Mesenchymal stem cell (in vitro differentiated cells and primary cell): ENCODE measurements around the gene MALSU1.

Experiments
- DNase-seq: peaks from one replicate; pipeline ENCODE4 v3.0.0-alpha.2; 2013
- H2AFZ ChIP-seq: one replicate; pipeline ENCODE4 v1.6.1; 2013; ENCODE audit warnings: low read depth, mild to moderate bottlenecking, control low read depth, inconsistent platforms, low read length, moderate library complexity
- H2AK5ac ChIP-seq: 2 replicates; pipeline ENCODE4 v1.6.1; 2013; ENCODE audit warnings: low read length, moderate library complexity, mild to moderate bottlenecking, inconsistent platforms; ENCODE audit not compliant: severe bottlenecking
- H2BK120ac ChIP-seq: one replicate; pipeline ENCODE4 v1.6.1; 2013; ENCODE audit warnings: low read depth, mild to moderate bottlenecking, inconsistent platforms, low read length, moderate library complexity
- H2BK12ac ChIP-seq, 2 experiments: one replicate each; pipeline ENCODE4 v1.6.1; 2013; ENCODE audit warnings: inconsistent platforms in 2 of 2, low read length in 2 of 2, mild to moderate bottlenecking in 2 of 2, moderate library complexity in 2 of 2, control low read depth in 1 of 2
- H2BK15ac ChIP-seq: one replicate; pipeline ENCODE4 v1.6.1; 2013; ENCODE audit warnings: mild to moderate bottlenecking, low read depth, inconsistent platforms; ENCODE audit not compliant: poor library complexity, severe bottlenecking
- H2BK5ac ChIP-seq: 2 replicates; pipeline ENCODE4 v1.6.1; 2013; ENCODE audit warnings: low read depth, mild to moderate bottlenecking, low read length, control low read depth, inconsistent platforms; ENCODE audit not compliant: poor library complexity, severe bottlenecking
- H3K14ac ChIP-seq, 2 experiments: one replicate each; pipeline ENCODE4 v1.6.1; 2013; ENCODE audit warnings: inconsistent platforms in 2 of 2, low read length in 2 of 2, control low read depth in 1 of 2, mild to moderate bottlenecking in 1 of 2, moderate library complexity in 1 of 2
- H3K18ac ChIP-seq, 2 experiments: one replicate each; pipeline ENCODE4 v1.6.1; 2013; ENCODE audit warnings: inconsistent platforms in 2 of 2, low read length in 2 of 2, control low read depth in 1 of 2, low read depth in 1 of 2, mild to moderate bottlenecking in 1 of 2
- H3K23ac ChIP-seq, 2 experiments: one replicate each; pipeline ENCODE4 v1.6.1; 2013; ENCODE audit warnings: inconsistent platforms in 2 of 2, low read length in 2 of 2, mild to moderate bottlenecking in 2 of 2, moderate library complexity in 2 of 2, control low read depth in 1 of 2
- H3K27ac ChIP-seq: 2 replicates; pipeline ENCODE4 v1.5.1; 2013; ENCODE audit warnings: mild to moderate bottlenecking, moderate library complexity, low read length, control low read depth, inconsistent platforms; ENCODE audit not compliant: poor library complexity, severe bottlenecking
- H3K27me3 ChIP-seq, 2 experiments: 2 replicates each; pipeline versions ENCODE4 v1.6.1 to v1.7.0; 2013; ENCODE audit warnings: low read length in 2 of 2, mild to moderate bottlenecking in 2 of 2, moderate library complexity in 2 of 2, control low read depth in 1 of 2, inconsistent platforms in 1 of 2; ENCODE audit not compliant: control insufficient read depth in 1 of 2, insufficient read depth in 1 of 2
- H3K36me3 ChIP-seq, 2 experiments: 2 replicates each; pipeline versions ENCODE4 v1.6.1 to v1.7.0; 2013; ENCODE audit warnings: low read length in 2 of 2, control low read depth in 1 of 2, inconsistent platforms in 1 of 2, low read depth in 1 of 2, mild to moderate bottlenecking in 1 of 2; ENCODE audit not compliant: insufficient read depth in 2 of 2, control insufficient read depth in 1 of 2
- H3K4ac ChIP-seq, 2 experiments: one replicate each; pipeline ENCODE4 v1.6.1; 2013; ENCODE audit warnings: inconsistent platforms in 2 of 2, low read length in 2 of 2, mild to moderate bottlenecking in 2 of 2, moderate library complexity in 2 of 2, control low read depth in 1 of 2, low read depth in 1 of 2
- H3K4me1 ChIP-seq: 2 replicates; pipeline ENCODE4 v1.6.1; 2013; ENCODE audit warnings: low read depth, low read length, control low read depth; ENCODE audit not compliant: control insufficient read depth, insufficient read depth
- H3K4me2 ChIP-seq: 2 replicates; pipeline ENCODE4 v1.6.1; 2013; ENCODE audit warnings: low read length, mild to moderate bottlenecking, inconsistent platforms; ENCODE audit not compliant: poor library complexity, severe bottlenecking
- H3K4me3 ChIP-seq, 2 experiments: 2 replicates each; pipeline versions ENCODE4 v1.5.1 to v1.7.0; 2013; ENCODE audit warnings: low read length in 2 of 2, mild to moderate bottlenecking in 2 of 2, control low read depth in 1 of 2, low read depth in 1 of 2; ENCODE audit not compliant: insufficient read depth in 1 of 2
- H3K79me1 ChIP-seq: replicated peaks from 2 replicates; pipeline ENCODE4 v1.6.1; 2013; ENCODE audit warnings: mild to moderate bottlenecking, control low read depth, low read length, inconsistent platforms; ENCODE audit not compliant: poor library complexity, severe bottlenecking
- H3K9ac ChIP-seq: 2 replicates; pipeline ENCODE4 v1.7.0; 2013; ENCODE audit warnings: mild to moderate bottlenecking, low read length, moderate library complexity
- H3K9me3 ChIP-seq: 2 replicates; pipeline ENCODE4 v1.7.0; 2013; ENCODE audit warnings: mild to moderate bottlenecking, low read length; ENCODE audit not compliant: control insufficient read depth
- H4K8ac ChIP-seq: one replicate; pipeline ENCODE4 v1.6.1; 2013; ENCODE audit warnings: inconsistent platforms, mild to moderate bottlenecking, low read length, moderate library complexity
- H4K91ac ChIP-seq: one replicate; pipeline ENCODE4 v1.6.1; 2013; ENCODE audit warnings: mild to moderate bottlenecking, low read length, inconsistent platforms
- WGBS: methylation state at CpG from one replicate; pipeline ENCODE4 v1.1.7; 2013; ENCODE audit warnings: mixed read lengths; 5-methylcytosine and 5-hydroxymethylcytosine counted together

MALSU1 gene

DNA sequence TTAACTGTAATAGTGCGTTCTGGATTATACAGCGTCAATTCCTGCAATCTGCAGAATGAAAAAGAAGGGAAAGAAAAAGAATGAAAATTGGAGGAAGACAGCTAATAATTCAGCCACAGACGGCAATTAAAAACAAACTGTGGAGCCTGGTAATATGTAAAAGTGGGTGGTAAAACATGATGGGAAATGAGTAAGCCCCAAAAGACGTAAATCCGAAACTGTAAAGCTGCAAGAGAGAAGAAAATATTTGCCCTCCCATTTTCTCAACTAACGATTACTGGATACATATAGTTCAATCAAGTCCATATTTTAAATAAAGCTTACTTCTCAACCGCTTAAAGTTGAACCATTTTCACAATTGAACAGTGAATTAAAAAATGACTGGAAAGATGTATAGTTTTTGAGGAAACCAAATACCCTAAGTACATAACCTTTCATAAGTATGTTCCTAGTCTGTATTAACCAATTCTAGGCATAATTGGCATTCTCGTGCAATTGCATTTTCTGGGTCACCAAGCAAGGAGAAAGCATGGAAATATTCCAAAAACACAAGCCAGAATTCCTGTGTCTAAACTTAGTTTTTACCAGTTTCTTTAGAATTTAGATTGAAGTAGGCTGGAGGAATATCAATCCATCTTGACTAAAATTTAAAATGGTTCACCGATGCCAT is 44.8 kb downstream of the MALSU1 start:
- Histone ChIP-seq H2AK5ac (no peak overlapping the region), H3K4me3 (no peak overlapping the region), H3K36me3 (peaks cover 0 to 5% of the 10 kb centered on the region in 2 experiments), H3K18ac (no peak overlapping the region), H3K14ac (no peak overlapping the region), H3K27ac (no peak overlapping the region), H3K4me2 (no peak overlapping the region), H2BK15ac (no peak overlapping the region), H3K9me3 (no peaks in the 10 kb centered on the region), H3K4ac (no peak overlapping the region), H4K91ac (no peak overlapping the region), H3K79me1 (peaks cover 20% of the 10 kb centered on the region), H3K23ac (no peak overlapping the region), H2BK12ac (no peak overlapping the region), H2BK120ac (no peak overlapping the region), H3K4me1 (peaks cover 5% of the 10 kb centered on the region), H2BK5ac (no peak overlapping the region), H2AFZ (no peak overlapping the region), H4K8ac (no peak overlapping the region), H3K9ac (no peak overlapping the region), H3K27me3 (no peaks in the 10 kb centered on the region)
- DNase-seq: no peak
- 83% methylated on average over 5 of the region's 9 CpGs for WGBS

GRCh38 chr7:23345601-23346000 is 46.5 kb downstream of the MALSU1 start:
- 97% methylated on average over 4 of the region's 6 CpGs for WGBS

GRCh38 chr7:23346316-23346715 is 47.2 kb downstream of the MALSU1 start:
- H3K27me3 ChIP-seq: no peaks in the 10 kb centered on the region
- peaks cover 24% of the 10 kb centered on the region for H3K79me1 ChIP-seq
- H4K91ac ChIP-seq: no peak overlapping the region
- H3K9me3 ChIP-seq: no peaks in the 10 kb centered on the region
- no peak overlapping the region for H3K27ac ChIP-seq
- H3K14ac ChIP-seq: peak overlapping the region in 1 of 2 experiments; percentile 23
- no peak overlapping the region for H2AFZ ChIP-seq
- H3K23ac ChIP-seq: no peak overlapping the region
- peak overlapping the region in 1 of 2 experiments; percentile 32 for H3K4ac ChIP-seq
- H2BK15ac ChIP-seq: no peak overlapping the region
- H2AK5ac ChIP-seq: no peak overlapping the region
- H2BK5ac ChIP-seq: no peak overlapping the region
- no peak overlapping the region for H2BK120ac ChIP-seq
- H3K18ac ChIP-seq: no peak overlapping the region
- H3K36me3 ChIP-seq: peaks cover 0 to 4% of the 10 kb centered on the region in 2 experiments
- peaks cover 7% of the 10 kb centered on the region for H3K4me1 ChIP-seq
- H3K4me2 ChIP-seq: no peak overlapping the region
- no peak overlapping the region for H3K4me3 ChIP-seq
- DNase-seq: peak; percentile 30
- WGBS: 94% methylated on average over 7 of the region's 8 CpGs
- H2BK12ac ChIP-seq: no peak overlapping the region
- no peak overlapping the region for H3K9ac ChIP-seq
- no peak overlapping the region for H4K8ac ChIP-seq

More at GRCh38 chr7:23345601-23346000, 46.5 kb downstream of the MALSU1 start:
- Histone ChIP-seq H3K14ac (no peak overlapping the region), H3K27me3 (no peaks in the 10 kb centered on the region), H3K4me2 (no peak overlapping the region), H3K23ac (no peak overlapping the region), H3K36me3 (peaks cover 0 to 5% of the 10 kb centered on the region in 2 experiments), H4K8ac (no peak overlapping the region), H3K27ac (no peak overlapping the region), H3K18ac (peak overlapping the region in 1 of 2 experiments; percentile 84), H3K4me3 (no peak overlapping the region), H4K91ac (no peak overlapping the region), H2BK120ac (no peak overlapping the region), H3K79me1 (peaks cover 17% of the 10 kb centered on the region), H3K4ac (no peak overlapping the region), H2BK5ac (no peak overlapping the region), H2BK15ac (no peak overlapping the region), H3K9me3 (no peaks in the 10 kb centered on the region), H2BK12ac (no peak overlapping the region), H3K4me1 (peaks cover 7% of the 10 kb centered on the region), H2AFZ (no peak overlapping the region), H2AK5ac (no peak overlapping the region), H3K9ac (no peak overlapping the region)
- no peak for DNase-seq

GRCh38 chr7:23347033-23347681 is 48.0 kb downstream of the MALSU1 start:
- 81% methylated on average over 9 of the region's 9 CpGs for WGBS
- peak; percentile 35 for DNase-seq
- peak overlapping the region; percentile 75 to 94 for H2BK12ac ChIP-seq
- peak overlapping the region; percentile 46 for H3K4me2 ChIP-seq
- peaks cover 0 to 2% of the 10 kb centered on the region in 2 experiments for H3K36me3 ChIP-seq
- H3K9ac ChIP-seq: peak overlapping the region; percentile 54
- peak overlapping the region; percentile 85 to 88 for H3K18ac ChIP-seq
- H2AFZ ChIP-seq: no peak overlapping the region
- peak overlapping the region in 1 of 2 experiments; percentile 61 for H3K4ac ChIP-seq
- H3K27ac ChIP-seq: peak overlapping the region; percentile 79
- H3K4me1 ChIP-seq: peaks cover 7% of the 10 kb centered on the region
- H3K27me3 ChIP-seq: no peaks in the 10 kb centered on the region
- H3K23ac ChIP-seq: no peak overlapping the region
- peak overlapping the region; percentile 83 for H2AK5ac ChIP-seq
- H2BK15ac ChIP-seq: peak overlapping the region; percentile 86
- H3K79me1 ChIP-seq: peaks cover 25% of the 10 kb centered on the region
- no peak overlapping the region for H4K91ac ChIP-seq
- H4K8ac ChIP-seq: peak overlapping the region; percentile 69
- peak overlapping the region in 1 of 2 experiments; percentile 42 for H3K4me3 ChIP-seq
- peak overlapping the region; percentile 22 for H2BK5ac ChIP-seq
- peak overlapping the region; percentile 56 for H2BK120ac ChIP-seq
- H3K9me3 ChIP-seq: no peaks in the 10 kb centered on the region
- peak overlapping the region in 1 of 2 experiments; percentile 35 for H3K14ac ChIP-seq
